Measurements from ENCODE around the gene ST7L.
A peak's percentile ranks its signal among the peaks of the same experiment; 100 is the strongest.
"Not testable (repeated sequence)": the region's sequence is repeated elsewhere in the genome, so short reads cannot be mapped to it uniquely, and the experiment has no call there.

ST7L gene

GRCh38 chr1:112618721-112619517 lies at the start of gene ST7L:
TSS of gene ST7L (minus strand) at chr1:112619141. CDS start at chr1:112619113, 28 bp downstream.
- DNase-seq (ENCODE audit: low spot score), result peak; percentile 54

GRCh38 chr1:112666946-112667345 lies 48.0 kb upstream of the ST7L start:
- no peak for DNase-seq (ENCODE audit: low spot score)

GRCh38 chr1:112665857-112666256 lies 46.9 kb upstream of the ST7L start:
- DNase-seq (ENCODE audit: low spot score), result no peak

- DNase-seq (ENCODE audit: low spot score), result no peak
These were observed 32.3 kb upstream of the ST7L start for GRCh38 chr1:112651205-112651604.

- DNase-seq (ENCODE audit: low spot score), result no peak
These were observed 27.3 kb upstream of the ST7L start for GRCh38 chr1:112646225-112646624.

GRCh38 chr1:112643080-112643479 lies 24.1 kb upstream of the ST7L start:
- DNase-seq (ENCODE audit: low spot score), result no peak

GRCh38 chr1:112640437-112640836 lies 21.5 kb upstream of the ST7L start:
- DNase-seq (ENCODE audit: low spot score), result not testable (repeated sequence)

GRCh38 chr1:112638110-112638428 lies 19.1 kb upstream of the ST7L start:
- no peak for DNase-seq (ENCODE audit: low spot score)

GRCh38 chr1:112637254-112638109 lies 18.5 kb upstream of the ST7L start:
- no peak for DNase-seq (ENCODE audit: low spot score)

GRCh38 chr1:112636597-112637253 lies 17.8 kb upstream of the ST7L start:
- DNase-seq (ENCODE audit: low spot score), result no peak

- no peak for DNase-seq (ENCODE audit: low spot score)
These were observed 17.1 kb upstream of the ST7L start for GRCh38 chr1:112636056-112636455.

- no peak for DNase-seq (ENCODE audit: low spot score)
These were observed 15.4 kb upstream of the ST7L start for GRCh38 chr1:112634367-112634766.

- no peak for DNase-seq (ENCODE audit: low spot score)
These were observed 14.7 kb upstream of the ST7L start for GRCh38 chr1:112633628-112634027.

GRCh38 chr1:112629256-112629655 lies 10.3 kb upstream of the ST7L start:
- DNase-seq (ENCODE audit: low spot score), result no peak

GRCh38 chr1:112628516-112628915 lies 9.6 kb upstream of the ST7L start:
- no peak for DNase-seq (ENCODE audit: low spot score)

- no peak for DNase-seq (ENCODE audit: low spot score)
These were observed 7.9 kb upstream of the ST7L start for GRCh38 chr1:112626887-112627286.

- no peak for DNase-seq (ENCODE audit: low spot score)
These were observed 7.3 kb upstream of the ST7L start for GRCh38 chr1:112626193-112626592.

- no peak for DNase-seq (ENCODE audit: low spot score)
These were observed 6.8 kb upstream of the ST7L start for GRCh38 chr1:112625696-112626095.

- DNase-seq (ENCODE audit: low spot score), result not testable (repeated sequence)
These were observed 5.6 kb upstream of the ST7L start for GRCh38 chr1:112624493-112624892.

GRCh38 chr1:112620377-112620695 lies 1.4 kb upstream of the ST7L start:
- no peak for DNase-seq (ENCODE audit: low spot score)

- DNase-seq (ENCODE audit: low spot score), result peak; percentile 90
These were observed 806 bp upstream of the ST7L start, which contains the start of gene CAPZA1 for GRCh38 chr1:112619518-112620376. TSS of gene CAPZA1 (plus strand) at chr1:112619832. CDS start at chr1:112619845, 13 bp downstream.
